NT2/D1 (cell line): Measurements from ENCODE around the gene PAQR3.

Experiments used
- SUZ12 ChIP-seq: IDR thresholded peaks from 2 replicates; pipeline ENCODE4 v1.6.1; 2011; ENCODE audit not compliant: insufficient read length, insufficient read depth; ENCODE audit errors: extremely low read depth
- ZNF274 ChIP-seq: IDR thresholded peaks from 2 replicates; pipeline ENCODE4 v1.6.1; 2011; ENCODE audit warnings: mild to moderate bottlenecking, low read depth, low read length

DNA sequence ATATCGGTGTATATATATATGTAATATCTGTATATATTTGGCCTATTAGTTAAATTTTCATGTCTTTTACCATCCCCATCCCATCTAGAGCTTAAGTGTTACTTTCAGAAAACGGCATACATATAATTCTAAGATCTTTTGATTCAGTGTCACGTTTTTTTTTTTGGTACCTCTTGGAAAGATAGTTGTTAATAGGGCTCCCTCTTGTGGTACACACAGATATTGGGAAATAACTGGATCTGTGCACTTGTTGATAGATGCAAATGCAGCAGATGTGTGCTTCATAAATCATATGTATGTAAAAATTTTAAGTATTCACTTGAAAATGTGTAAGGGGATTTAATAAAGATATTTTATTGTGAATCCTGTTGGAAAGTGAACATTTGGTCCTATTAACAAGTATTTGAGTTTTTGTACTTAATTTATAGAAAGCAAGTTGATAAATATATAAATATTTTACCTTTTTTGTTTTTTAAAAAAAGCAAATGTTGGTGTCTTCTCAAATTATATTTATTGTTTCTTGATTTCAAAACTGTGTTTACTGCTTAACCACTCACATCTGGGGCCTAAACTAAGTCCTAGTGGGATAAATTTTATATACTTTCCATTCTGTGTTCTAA lies 74.7 kb downstream of the PAQR3 start:
- no peak for TF ChIP-seq ZNF274
- TF ChIP-seq SUZ12: no peak
